Stimulated activated CD4-positive, alpha-beta T cell treated with anti-CD3 and anti-CD28 coated beads, Interleukin-12 subunit alpha, Interleukin-12 subunit beta, amount 100 ng/mL, for 48 hours (primary cell): ENCODE measurements around the gene OR5L2.
"Not testable (repeated sequence)": the region's sequence is repeated elsewhere in the genome, so short reads cannot be mapped to it uniquely, and the experiment has no call there.

Experiments used
- DNase-seq, 3 donors: peaks; one replicate each; pipeline ENCODE4 v3.0.0-alpha.2; 2020; ENCODE audit warnings: low read depth in 2 of 3, low spot score in 1 of 3

OR5L2 gene

DNA sequence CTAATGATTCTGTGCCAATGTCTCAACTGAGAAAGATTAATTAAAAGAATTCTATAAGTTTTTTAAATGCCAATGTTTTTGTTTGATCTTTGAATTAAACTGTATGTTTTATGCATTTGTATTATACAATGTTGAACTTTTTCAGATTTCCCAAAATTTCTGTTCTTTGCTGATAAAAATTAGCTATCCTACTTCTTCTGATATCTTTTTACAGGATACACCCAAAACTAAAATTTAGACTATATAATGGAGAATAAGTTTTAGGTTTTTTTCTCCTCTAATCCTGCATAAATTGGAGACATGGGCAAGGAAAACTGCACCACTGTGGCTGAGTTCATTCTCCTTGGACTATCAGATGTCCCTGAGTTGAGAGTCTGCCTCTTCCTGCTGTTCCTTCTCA is at the start of gene OR5L2:
Gene OR5L2 (plus strand): TSS at position 301 of the 400 bp plus-strand sequence. CDS start 0 bp downstream, at position 301.
- no peak for DNase-seq

DNA sequence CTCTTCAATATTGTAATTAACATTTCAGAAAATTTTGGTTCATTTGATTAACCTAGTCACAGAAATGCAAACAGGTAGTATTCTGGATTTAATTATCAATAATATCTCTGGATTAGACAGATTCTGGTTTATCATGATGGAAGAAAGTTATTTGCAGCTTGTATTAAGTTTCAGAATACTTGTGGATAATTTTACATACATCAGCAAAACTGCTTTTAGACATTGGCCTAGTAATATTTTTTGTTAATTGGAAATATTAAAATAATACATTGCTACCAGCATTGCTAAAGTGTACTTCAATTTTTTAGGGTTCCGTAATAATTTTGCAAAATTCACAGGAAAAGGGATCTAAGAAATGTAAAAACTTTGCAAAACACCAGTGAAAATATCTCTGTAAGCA is 35.4 kb upstream of the OR5L2 start:
- DNase-seq = no peak

DNA sequence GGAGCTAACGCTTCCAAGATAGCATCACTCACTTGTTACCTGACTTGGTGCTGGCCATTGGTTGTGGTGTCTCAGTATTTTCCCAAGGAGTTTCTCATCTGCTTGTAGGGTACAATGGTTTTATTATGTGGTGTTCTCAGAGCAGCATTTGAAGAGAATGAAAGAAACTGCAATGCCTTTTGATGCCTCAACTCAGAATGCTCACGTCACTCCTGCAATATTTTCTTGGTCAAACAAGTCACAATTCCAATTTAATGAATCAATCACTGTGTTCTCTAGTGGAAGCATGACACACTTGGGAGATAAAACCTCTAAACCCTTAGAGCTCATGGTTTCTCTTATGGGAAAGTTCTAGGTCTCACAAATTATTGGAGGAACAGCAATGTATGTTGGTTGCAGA is 33.7 kb upstream of the OR5L2 start:
- DNase-seq = no peak

DNA sequence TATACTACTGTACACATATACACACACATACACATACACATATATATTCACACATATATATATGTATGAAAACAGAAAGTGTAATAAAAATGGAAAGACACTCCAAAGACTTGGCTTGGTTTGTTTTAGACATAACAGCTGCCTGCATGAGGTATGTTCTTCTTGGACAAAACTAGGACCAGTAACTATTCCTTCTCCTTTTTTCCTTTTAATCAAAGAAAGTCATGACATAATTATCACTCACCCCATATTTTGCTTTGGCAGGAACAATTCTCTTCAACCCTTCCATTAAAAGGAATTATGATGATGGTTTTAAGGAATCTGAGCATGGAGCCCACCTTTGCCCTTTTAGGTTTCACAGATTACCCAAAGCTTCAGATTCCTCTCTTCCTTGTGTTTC is 31.8 kb upstream of the OR5L2 start, which contains the start of gene OR5D14:
Gene OR5D14 (plus strand): TSS at position 301 of the 400 bp plus-strand sequence. CDS start 0 bp downstream, at position 301.
- DNase-seq = no peak

DNA sequence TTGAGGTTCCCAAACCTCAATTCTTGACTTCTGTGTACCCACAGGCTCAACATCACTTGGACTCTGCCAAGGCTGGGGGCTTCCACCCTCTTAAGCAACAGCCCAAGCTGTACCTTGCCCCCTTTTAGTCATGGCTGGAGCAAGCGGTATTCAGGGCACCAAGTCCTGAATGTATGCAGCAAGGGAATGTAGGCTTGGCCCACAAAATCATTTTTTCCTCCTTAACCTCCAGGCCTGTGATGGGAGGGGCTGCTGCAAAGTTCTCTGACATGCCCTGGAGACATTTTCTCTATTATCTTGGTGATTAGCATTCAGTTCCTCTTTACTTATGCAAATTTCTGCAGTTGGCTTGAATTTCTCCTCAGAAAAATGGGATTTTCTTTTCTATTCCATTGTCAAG is 20.8 kb upstream of the OR5L2 start:
- no peak for DNase-seq

DNA sequence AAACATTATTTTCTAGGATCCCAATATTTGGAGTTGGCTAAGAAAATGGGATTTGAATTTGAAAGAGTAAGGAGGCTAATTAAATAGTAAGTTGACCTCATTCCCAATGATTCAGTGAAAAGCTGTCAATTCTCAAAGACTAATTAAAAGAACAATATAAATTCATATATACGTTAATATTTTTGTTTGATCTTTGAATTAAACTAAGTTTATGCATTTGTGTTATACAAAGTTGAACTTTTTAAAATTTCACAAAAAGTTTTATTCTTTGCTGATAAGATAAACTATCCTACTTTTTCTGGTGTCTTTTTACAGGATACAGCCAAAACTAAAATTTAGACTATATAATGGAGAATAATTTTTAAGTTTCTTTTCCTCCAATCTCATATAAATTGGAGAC is 16.0 kb upstream of the OR5L2 start, which contains the start of gene OR5L1:
Gene OR5L1 (plus strand): TSS at position 301 of the 400 bp plus-strand sequence. CDS start 100 bp downstream, outside the sequence.
- no peak for DNase-seq

DNA sequence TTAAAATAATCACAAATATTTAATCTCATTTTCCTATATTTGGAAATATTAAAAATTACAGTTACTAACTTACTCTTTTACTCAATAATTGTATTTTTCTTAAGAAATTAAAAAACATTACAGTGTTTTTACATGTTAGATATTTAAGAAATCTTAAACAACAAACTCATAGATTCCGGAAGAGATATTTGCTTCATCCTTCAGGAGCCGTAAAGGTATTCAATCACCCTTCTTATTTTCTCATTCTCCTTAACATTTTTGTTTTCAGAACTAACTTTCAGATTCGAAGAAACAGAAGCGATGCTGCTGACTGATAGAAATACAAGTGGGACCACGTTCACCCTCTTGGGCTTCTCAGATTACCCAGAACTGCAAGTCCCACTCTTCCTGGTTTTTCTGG is 7.7 kb upstream of the OR5L2 start, which contains the start of gene OR5D18:
Gene OR5D18 (plus strand): TSS at position 301 of the 400 bp plus-strand sequence. CDS start 0 bp downstream, at position 301.
- no peak for DNase-seq

DNA sequence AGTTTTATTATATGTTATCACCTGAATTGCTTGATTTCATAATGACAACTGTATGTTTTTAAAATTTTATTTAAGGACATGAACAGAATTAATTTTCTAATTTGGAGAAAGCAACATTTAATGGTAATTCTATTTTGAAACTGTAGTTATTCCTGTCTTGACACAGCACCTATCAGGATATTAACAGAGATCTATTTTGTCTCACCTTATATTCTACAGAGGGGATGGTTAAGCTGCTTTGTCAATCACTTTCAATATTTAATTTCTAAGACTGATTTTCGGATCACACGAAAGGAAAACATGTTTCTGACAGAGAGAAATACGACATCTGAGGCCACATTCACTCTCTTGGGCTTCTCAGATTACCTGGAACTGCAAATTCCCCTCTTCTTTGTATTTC is 11.4 kb downstream of the OR5L2 start, which contains the start of gene OR5D16:
Gene OR5D16 (plus strand): TSS at position 301 of the 400 bp plus-strand sequence. CDS start 0 bp downstream, at position 301.
- DNase-seq = no peak

DNA sequence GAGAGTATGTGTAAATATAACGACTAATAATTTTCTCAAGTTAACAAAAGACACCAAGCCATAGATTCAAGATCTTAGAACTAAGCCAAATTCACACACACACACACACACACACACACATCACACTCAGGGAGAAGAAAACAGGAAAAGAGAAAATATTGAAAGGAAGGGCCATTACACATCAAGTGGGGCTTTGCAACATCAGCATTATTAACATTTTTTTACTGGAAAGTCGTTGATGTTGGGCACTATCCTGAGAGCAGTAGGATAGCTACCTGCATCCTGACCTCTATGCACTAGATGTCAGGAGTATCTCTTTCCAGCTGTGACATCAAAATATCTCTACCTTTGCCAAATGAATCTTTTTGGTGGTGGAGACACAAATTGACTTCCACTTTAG is 20.4 kb downstream of the OR5L2 start:
- DNase-seq = no peak

DNA sequence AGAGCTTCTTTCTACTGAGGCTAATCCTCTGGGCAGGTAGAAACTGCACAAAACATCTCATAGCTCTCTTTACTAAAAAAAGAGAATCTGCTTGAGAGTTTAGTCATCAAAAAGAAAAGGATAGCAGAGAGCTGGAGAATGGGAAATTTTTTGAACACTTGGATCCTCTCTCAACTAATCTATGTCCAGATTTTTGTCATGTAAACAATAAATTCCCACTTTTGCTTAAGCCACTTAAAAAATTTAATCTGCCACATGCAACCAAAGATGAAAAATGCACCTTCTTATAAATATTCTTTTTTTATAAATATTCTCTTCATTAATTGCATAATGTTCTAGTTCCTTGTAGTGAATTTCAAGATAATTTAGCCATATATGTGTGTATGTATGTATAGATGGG is 22.0 kb downstream of the OR5L2 start:
- no peak for DNase-seq

DNA sequence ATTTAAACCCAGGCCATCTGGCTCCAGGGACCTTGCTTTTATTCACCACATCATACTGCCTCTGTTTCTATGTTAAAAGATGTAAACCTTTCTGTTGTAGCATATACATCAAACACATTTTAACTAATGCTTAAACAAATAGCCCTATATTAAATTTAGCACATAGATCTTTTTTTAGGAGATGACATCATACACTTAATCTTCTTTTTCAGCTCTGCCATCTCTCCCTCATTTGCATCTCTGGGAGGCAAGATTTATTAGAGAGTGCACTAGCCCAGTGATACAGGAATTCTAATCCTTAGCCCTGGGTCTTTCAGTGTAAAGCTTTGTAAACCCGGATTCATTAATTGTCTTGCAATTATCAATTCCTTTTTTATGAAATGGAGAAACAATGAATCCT is 25.1 kb downstream of the OR5L2 start:
- no peak for DNase-seq

DNA sequence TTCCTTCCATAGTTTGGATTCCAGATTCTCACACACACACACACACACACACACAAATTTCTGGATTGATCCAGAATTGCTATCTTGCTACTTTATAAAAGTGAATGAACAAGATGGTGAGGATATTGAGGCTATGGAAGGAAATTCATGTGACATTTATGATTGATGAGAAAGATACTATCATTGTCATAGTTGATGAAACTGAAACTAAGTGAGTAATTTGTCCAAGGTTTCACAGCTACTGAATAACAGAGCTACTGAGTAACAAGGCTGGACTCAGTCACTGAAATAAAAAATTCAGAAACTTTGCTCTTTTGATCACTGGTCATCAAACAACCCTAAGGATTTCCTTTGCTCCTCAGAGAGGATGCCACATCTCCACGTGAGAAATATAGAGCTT is 27.7 kb downstream of the OR5L2 start:
- DNase-seq = no peak

DNA sequence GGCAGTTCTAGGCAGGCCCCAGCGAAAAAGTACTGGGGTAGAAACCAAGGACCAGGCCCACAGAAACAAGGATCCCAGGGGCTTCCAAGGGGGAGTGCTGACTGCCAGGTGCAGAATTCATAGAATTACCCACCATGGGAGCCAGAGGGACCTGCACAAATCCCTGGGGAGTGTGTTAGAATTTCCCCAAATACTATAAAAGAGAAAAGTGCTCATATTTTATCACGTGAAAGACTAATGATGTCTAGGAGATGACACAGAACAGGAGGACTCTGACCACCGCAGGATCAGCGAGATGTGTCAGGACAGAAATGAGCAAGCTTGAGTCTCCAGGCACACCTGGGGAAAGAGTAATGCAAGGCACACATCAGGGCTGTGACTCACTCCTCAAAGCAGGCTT is 40.3 kb downstream of the OR5L2 start:
- not testable (repeated sequence) for DNase-seq

DNA sequence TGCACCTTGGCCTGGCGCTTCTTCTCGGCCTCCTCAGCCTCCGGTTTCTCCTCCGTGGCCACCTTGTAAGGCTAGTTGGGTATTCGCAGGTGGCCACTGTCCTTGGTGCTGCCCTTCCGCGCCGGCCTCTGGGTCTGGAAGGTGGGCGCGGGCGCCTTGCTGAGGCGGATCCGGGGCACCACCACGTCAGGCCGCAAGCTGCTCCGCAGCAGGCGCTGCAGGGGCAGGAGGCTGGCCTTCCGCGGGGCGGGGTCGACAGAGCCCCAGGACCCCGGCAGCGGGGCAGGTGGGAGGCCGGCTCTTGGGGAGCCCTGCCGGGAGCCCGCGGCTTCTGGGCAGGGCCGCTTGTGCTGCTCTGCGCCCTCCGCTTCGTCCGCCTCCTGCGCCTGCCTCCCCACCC is 45.7 kb downstream of the OR5L2 start:
- DNase-seq = not testable (repeated sequence)

DNA sequence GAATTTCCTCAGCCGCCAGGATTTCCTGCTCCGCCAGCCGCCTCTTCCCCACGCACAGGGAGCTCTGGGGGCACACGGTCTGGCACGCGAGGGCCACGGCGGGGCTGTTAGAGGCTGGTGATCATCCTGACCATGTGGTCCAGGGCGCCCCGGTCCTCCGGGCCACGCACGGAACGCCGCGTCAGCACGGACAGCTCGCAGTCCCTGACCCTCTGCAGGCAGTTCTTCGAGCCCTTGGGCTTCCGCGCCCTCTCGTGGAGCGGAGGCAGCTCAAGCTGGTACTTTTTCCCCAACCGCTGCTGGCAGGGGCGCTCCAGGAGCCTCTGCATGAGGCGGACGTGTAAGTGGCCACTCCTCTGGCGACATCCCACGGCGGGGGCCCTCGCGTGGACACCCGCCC is 46.1 kb downstream of the OR5L2 start:
- not testable (repeated sequence) for DNase-seq
